Posterior vena cava (tissue), 2 donors: ENCODE data around the gene RASSF5. TPM values are rescaled to one million over a fixed set of nuclear protein-coding genes. Genes with fewer than 3 reads are reported as not detected.

ENCODE experiments used
- DNase-seq: peaks from one replicate; pipeline ENCODE4 v3.0.0-alpha.2; 2020; ENCODE audit warnings: low spot score
- intact Hi-C, 2 donors: fragments of 100-400 bp; cut with DNase I; formaldehyde crosslinking; loops; one replicate each; pipeline versions ENCODE4 v1.14.1 to v1.14.2; 2022 to 2023
- total RNA-seq, 2 donors: library from RNA; stranded (reverse); fragmentation: NEBNext Ultra II Directional; extraction: Animal tissue kit (Norgen Biotek cat#: 25700); gene quantifications; one replicate each; pipeline ENCODE4 v1.2.1, GENCODE V29; 2021
- donor health status: DM: yes; HTN: yes; CAD: no.
- donor health status: DM: yes; HTN: yes; CAD: no.

Gene RASSF5
- total RNA-seq, 2 donors from 2014 or later = 11.0 to 13.3 TPM

GRCh38 chr1:206532368-206532767 lies 25.0 kb downstream of the RASSF5 start:
- DNase-seq = no peak
- intact Hi-C loops = no loop called here

- no peak for DNase-seq
- intact Hi-C loops = no loop called here
These were observed 27.2 kb downstream of the RASSF5 start for GRCh38 chr1:206534552-206534951.

- DNase-seq = no peak
- intact Hi-C loops = no loop called here
These were observed 28.5 kb downstream of the RASSF5 start for GRCh38 chr1:206535853-206536188.

GRCh38 chr1:206537141-206537540 lies 29.8 kb downstream of the RASSF5 start:
- no peak for DNase-seq
- intact Hi-C loops = no loop called here

DNA sequence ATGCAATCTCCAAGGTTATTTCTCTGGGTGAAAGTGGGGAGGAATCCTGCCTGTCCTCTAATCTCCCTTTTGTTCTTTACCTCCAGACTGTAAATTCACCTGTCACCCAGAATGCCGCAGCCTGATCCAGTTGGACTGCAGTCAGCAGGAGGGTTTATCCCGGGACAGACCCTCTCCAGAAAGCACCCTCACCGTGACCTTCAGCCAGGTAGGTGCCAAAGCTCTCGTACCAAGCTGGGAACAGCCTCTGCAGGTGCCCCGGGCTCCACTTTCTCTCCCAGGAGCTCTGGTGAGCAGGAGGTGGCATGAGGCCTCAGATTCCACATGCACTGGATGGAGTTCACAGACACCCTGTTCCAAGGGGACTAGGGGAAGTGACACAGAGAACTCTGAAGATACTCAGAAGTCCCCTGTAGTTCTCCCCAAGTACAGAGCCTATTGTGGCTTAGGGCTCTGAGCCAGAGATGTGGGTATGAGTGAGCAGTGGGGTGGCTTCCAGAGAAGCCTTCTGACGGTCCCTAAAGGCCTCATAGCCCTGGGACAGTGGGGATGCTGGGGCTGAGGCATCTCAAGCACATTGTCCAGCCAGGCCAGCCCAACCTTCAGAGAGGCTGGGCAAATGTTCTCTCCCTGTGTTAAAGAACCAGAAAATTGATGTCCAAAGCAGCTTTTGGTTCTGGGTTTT lies 30.9 kb downstream of the RASSF5 start:
- no peak for DNase-seq
- intact Hi-C loops = no loop called here

- intact Hi-C loops = no loop called here
- no peak for DNase-seq
These were observed 31.7 kb downstream of the RASSF5 start for GRCh38 chr1:206538901-206539640.

DNA sequence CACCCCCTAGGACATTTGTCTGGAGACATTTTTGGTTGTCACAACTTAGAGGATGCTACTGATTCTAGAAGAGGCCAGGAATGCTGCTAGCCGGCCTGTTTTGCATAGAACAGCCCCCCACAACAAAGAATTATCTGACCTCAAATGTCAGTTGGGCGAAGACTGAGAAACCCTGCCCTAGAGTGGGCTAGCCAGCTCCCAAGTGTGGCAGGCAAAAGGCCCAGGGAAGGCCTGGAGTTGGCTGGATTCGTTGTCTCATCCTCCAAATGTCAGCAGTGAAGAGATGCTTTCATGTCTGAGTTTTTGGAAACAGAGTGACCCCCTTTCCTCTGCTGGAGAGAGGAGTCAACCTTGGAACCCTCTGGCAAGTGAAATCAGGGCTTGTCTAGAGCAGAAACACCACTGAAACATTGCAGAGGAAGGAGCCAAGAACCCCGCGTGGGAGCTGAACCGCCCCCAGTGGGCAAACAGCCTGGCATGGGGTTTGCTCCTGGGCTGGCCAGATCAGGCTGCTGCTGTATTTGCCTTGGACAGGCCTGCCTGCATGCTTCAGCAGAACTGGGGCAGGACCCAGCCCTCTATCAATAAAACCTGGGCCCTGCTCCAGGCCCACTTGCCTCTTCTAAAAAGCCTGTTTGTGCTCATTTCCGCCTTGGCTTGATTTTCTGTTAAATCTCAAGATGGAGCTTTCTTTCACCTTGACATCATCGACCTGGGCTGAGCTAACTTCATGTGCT lies 32.9 kb downstream of the RASSF5 start:
- intact Hi-C loops = loop anchor here in 1 of 2 donors (10.0 kb wide), 1 partner anchor 45 kb away; no protein-coding TSS in a partner anchor
- no peak for DNase-seq

GRCh38 chr1:206541236-206541833 lies 34.0 kb downstream of the RASSF5 start:
- intact Hi-C loops = loop anchor here in 1 of 2 donors (10.0 kb wide), 1 partner anchor 47 kb away; no protein-coding TSS in a partner anchor
- DNase-seq = no peak

- intact Hi-C loops = loop anchor here in 1 of 2 donors (2.0 to 10.0 kb wide), 2 partner anchors 40 to 50 kb away; no protein-coding TSS in a partner anchor
- DNase-seq = peak; percentile 88
These were observed 37.4 kb downstream of the RASSF5 start for GRCh38 chr1:206544562-206545257.

GRCh38 chr1:206545351-206545750 lies 38.0 kb downstream of the RASSF5 start:
- intact Hi-C loops = loop anchor here in 1 of 2 donors (2.0 to 10.0 kb wide), 2 partner anchors 39 to 51 kb away; no protein-coding TSS in a partner anchor
- DNase-seq = no peak

GRCh38 chr1:206547104-206547503 lies 39.8 kb downstream of the RASSF5 start:
- intact Hi-C loops = loop anchor here in 1 of 2 donors (10.0 kb wide), 1 partner anchor 52 kb away; no protein-coding TSS in a partner anchor
- no peak for DNase-seq

- intact Hi-C loops = no loop called here
- DNase-seq = no peak
These were observed 43.1 kb downstream of the RASSF5 start for GRCh38 chr1:206550446-206550845.

GRCh38 chr1:206551296-206551985 lies 44.1 kb downstream of the RASSF5 start:
- intact Hi-C loops = no loop called here
- DNase-seq = no peak

- intact Hi-C loops = no loop called here
- DNase-seq = no peak
These were observed 44.6 kb downstream of the RASSF5 start for GRCh38 chr1:206551986-206552326.

GRCh38 chr1:206554211-206554610 lies 46.9 kb downstream of the RASSF5 start:
- no peak for DNase-seq
- intact Hi-C loops = no loop called here

- DNase-seq = no peak
- intact Hi-C loops = no loop called here
These were observed 47.6 kb downstream of the RASSF5 start for GRCh38 chr1:206554701-206555472.

DNA sequence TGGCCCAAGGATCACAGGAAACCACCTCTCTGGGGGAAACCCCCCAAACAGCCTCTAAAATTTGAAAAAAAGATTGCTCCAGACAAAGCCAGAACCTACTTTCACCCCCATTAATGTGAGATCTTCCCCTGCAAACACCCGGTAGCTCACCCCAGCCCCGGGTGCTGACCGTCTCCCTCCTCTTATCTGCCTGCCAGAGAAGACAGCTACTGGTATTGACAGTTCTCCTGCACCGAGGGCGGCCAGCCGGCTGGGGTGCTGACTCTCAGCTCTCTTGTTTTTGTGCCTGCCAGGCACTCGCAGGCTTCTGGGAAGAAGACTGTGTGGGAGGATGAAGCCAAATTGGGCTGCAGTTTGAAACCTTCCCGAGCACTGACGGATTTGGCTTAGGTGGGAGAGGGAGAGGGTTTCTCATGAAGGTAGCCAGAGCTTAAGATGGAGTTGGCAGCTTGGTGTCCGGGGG lies 48.2 kb downstream of the RASSF5 start:
- DNase-seq = no peak
- intact Hi-C loops = no loop called here
